ENCODE data around the gene ACVR1C. TPM values are rescaled to one million over a fixed set of nuclear protein-coding genes. Genes with fewer than 3 reads are reported as not detected.
"Not testable (repeated sequence)": the region's sequence is repeated elsewhere in the genome, so short reads cannot be mapped to it uniquely, and the experiment has no call there.

Gene ACVR1C
- total RNA-seq, 2 experiments from 2014 or later, result 1.6 to 1.9 TPM

DNA sequence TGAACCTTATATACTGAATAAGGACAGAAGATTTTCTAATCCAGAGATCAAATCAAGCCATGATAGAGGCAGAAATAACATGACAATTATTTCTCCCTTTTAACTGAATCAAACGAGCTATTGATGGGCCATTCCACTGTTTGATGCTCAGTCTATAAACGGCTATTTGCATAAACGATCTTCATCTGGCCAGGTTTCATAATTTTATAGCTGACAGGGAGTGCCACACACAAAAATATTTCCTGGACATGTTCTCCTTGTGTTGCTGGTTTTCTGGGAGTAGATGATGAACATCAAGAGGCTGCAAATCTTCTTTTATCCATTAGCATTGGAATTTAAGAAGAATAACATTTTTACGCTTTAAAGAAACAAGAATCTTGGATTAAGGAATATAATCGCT, 63.1 kb downstream of the ACVR1C start:
- ChIA-PET POLR2A (no interaction called here), CTCF (interaction anchor here (0.6 to 1.8 kb wide), 2 partner anchors 10 to 30 kb away, joined by 3 to 4 read pairs; no protein-coding TSS in a partner anchor)
- Mint-ChIP-seq H3K4me3 (no peak overlapping the region), H3K4me1 (no peaks in the 10 kb centered on the region), H3K27ac (no peak overlapping the region), H3K9me3 (peaks cover 6% of the 10 kb centered on the region), H3K27me3 (no peaks in the 10 kb centered on the region), H3K36me3 (ENCODE audit: low read depth) (no peaks in the 10 kb centered on the region)
- DNase-seq, result no peak

DNA sequence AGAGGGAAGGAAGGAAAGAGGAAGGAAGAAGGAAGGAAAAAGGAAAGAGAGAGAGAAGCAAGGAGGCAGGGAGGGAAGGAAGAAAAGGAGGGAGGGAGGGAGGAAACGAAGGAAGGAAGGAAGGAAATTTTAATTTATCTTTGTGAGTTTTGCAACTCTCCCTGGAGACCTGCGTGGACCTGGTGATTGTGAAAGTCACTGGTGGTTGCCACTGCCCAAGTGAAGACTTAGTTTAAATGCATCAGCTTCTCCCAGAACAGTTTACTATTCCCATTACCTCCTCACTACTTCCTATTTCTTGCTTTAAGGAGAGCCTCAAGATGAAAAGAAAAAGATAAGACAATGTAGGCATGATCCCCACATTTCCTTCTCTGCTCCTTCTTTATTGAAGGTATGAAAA, 68.8 kb downstream of the ACVR1C start:
- DNase-seq, result no peak
- Mint-ChIP-seq H3K27me3 (no peaks in the 10 kb centered on the region), H3K27ac (no peak overlapping the region), H3K36me3 (ENCODE audit: low read depth) (no peaks in the 10 kb centered on the region), H3K4me3 (no peak overlapping the region), H3K9me3 (peaks cover 10% of the 10 kb centered on the region), H3K4me1 (peaks cover 26% of the 10 kb centered on the region)
- ChIA-PET CTCF (no interaction called here), POLR2A (no interaction called here)

- no peaks in the 10 kb centered on the region for H3K27me3 Mint-ChIP-seq
- no peaks in the 10 kb centered on the region for H3K36me3 Mint-ChIP-seq (ENCODE audit: low read depth)
- H3K4me3 Mint-ChIP-seq, result no peak overlapping the region
- CTCF ChIA-PET, result no interaction called here
- H3K4me1 Mint-ChIP-seq, result peaks cover 26% of the 10 kb centered on the region
- no peak for DNase-seq
- H3K27ac Mint-ChIP-seq, result no peak overlapping the region
- POLR2A ChIA-PET, result no interaction called here
- H3K9me3 Mint-ChIP-seq, result peaks cover 10% of the 10 kb centered on the region
Observed at GRCh38 chr2:157559461-157559860, 69.2 kb downstream of the ACVR1C start.

DNA sequence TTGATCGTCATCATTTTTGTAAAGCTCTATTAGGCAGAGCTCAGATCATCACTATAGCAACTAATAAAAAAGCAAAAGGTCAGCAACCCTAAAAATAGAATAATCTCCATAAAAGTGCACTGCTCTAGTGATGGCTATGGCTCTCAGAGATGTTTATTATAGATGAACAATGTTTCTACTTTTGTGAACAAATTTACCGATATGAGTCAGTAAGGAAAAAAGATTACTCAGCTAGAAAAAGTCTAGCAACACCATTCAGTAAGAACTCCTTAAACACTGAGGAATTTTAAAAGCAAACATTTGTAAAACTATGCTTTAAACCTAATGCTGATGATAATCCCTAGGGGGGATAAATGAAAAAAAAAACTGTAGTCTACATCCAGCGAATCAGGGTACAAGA, 69.6 kb downstream of the ACVR1C start:
- H3K4me1 Mint-ChIP-seq, result peaks cover 26% of the 10 kb centered on the region
- H3K27ac Mint-ChIP-seq, result no peak overlapping the region
- H3K4me3 Mint-ChIP-seq, result no peak overlapping the region
- no peaks in the 10 kb centered on the region for H3K27me3 Mint-ChIP-seq
- H3K36me3 Mint-ChIP-seq (ENCODE audit: low read depth), result no peaks in the 10 kb centered on the region
- H3K9me3 Mint-ChIP-seq, result peaks cover 8% of the 10 kb centered on the region
- ChIA-PET CTCF (no interaction called here), POLR2A (no interaction called here)
- DNase-seq, result no peak

GRCh38 chr2:157557770-157558169, 70.9 kb downstream of the ACVR1C start:
- Mint-ChIP-seq H3K27ac (peak overlapping the region; percentile 40), H3K4me1 (peaks cover 26% of the 10 kb centered on the region), H3K27me3 (no peaks in the 10 kb centered on the region), H3K4me3 (no peak overlapping the region), H3K36me3 (ENCODE audit: low read depth) (no peaks in the 10 kb centered on the region), H3K9me3 (peaks cover 5% of the 10 kb centered on the region)
- POLR2A ChIA-PET, result no interaction called here
- CTCF ChIA-PET, result no interaction called here
- no peak for DNase-seq

- H3K27ac Mint-ChIP-seq, result no peak overlapping the region
- H3K4me3 Mint-ChIP-seq, result no peak overlapping the region
- CTCF ChIA-PET, result no interaction called here
- H3K36me3 Mint-ChIP-seq (ENCODE audit: low read depth), result no peaks in the 10 kb centered on the region
- no peak for DNase-seq
- no peaks in the 10 kb centered on the region for H3K4me1 Mint-ChIP-seq
- H3K27me3 Mint-ChIP-seq, result no peaks in the 10 kb centered on the region
- no peaks in the 10 kb centered on the region for H3K9me3 Mint-ChIP-seq
- POLR2A ChIA-PET, result no interaction called here
Observed at GRCh38 chr2:157540102-157540501, 88.6 kb downstream of the ACVR1C start.

- ChIA-PET CTCF (no interaction called here), POLR2A (no interaction called here)
- Mint-ChIP-seq H3K9me3 (no peaks in the 10 kb centered on the region), H3K27ac (no peak overlapping the region), H3K27me3 (no peaks in the 10 kb centered on the region), H3K4me1 (no peaks in the 10 kb centered on the region), H3K36me3 (ENCODE audit: low read depth) (no peaks in the 10 kb centered on the region), H3K4me3 (no peak overlapping the region)
- no peak for DNase-seq
Observed at GRCh38 chr2:157538064-157538463, 90.6 kb downstream of the ACVR1C start.

DNA sequence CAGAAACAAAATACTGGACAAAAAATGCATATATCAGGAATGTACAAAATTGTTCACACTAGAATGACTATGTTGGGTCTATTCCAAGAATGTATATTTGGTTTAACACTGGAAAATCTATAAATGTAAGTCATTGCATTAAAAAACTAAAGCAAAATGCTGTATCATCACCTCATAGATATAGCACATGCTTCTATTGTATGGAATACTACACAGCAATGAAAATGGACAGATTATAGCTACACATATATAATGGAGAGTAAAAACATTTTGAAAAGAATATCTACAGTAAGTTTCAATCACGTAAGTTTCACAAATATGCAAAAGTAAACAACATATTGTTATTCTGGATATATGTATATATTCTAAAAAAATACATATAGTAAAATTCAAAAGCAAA, 91.8 kb downstream of the ACVR1C start:
- no peak overlapping the region for H3K27ac Mint-ChIP-seq
- POLR2A ChIA-PET, result no interaction called here
- H3K4me3 Mint-ChIP-seq, result no peak overlapping the region

GRCh38 chr2:157528963-157529751, 99.5 kb downstream of the ACVR1C start:
- ChIA-PET CTCF (interaction anchor here (1.7 kb wide), 1 partner anchor 227 kb away, joined by 3 read pairs; no protein-coding TSS in a partner anchor), POLR2A (no interaction called here)
- H3K27me3 Mint-ChIP-seq, result peaks cover 3% of the 10 kb centered on the region

More for the DNA sequence above, 91.8 kb downstream of the ACVR1C start:
- Mint-ChIP-seq H3K9me3 (no peaks in the 10 kb centered on the region), H3K4me1 (no peaks in the 10 kb centered on the region), H3K36me3 (ENCODE audit: low read depth) (no peaks in the 10 kb centered on the region), H3K27me3 (no peaks in the 10 kb centered on the region)
- no peak for DNase-seq
- CTCF ChIA-PET, result no interaction called here

GRCh38 chr2:157526070-157526469, 102.6 kb downstream of the ACVR1C start:
- ChIA-PET POLR2A (no interaction called here), CTCF (no interaction called here)
- H3K27me3 Mint-ChIP-seq, result peaks cover 3% of the 10 kb centered on the region

More at GRCh38 chr2:157528963-157529751, 99.5 kb downstream of the ACVR1C start:
- no peak overlapping the region for H3K27ac Mint-ChIP-seq
- H3K4me1 Mint-ChIP-seq, result no peaks in the 10 kb centered on the region
- no peak for DNase-seq
- no peaks in the 10 kb centered on the region for H3K9me3 Mint-ChIP-seq
- H3K4me3 Mint-ChIP-seq, result no peak overlapping the region
- no peaks in the 10 kb centered on the region for H3K36me3 Mint-ChIP-seq (ENCODE audit: low read depth)

GRCh38 chr2:157523270-157524247, 105.1 kb downstream of the ACVR1C start:
- DNase-seq, result no peak
- H3K27me3 Mint-ChIP-seq, result peaks cover 3% of the 10 kb centered on the region
- ChIA-PET POLR2A (no interaction called here), CTCF (no interaction called here)
- H3K4me1 Mint-ChIP-seq, result no peaks in the 10 kb centered on the region
- no peaks in the 10 kb centered on the region for H3K9me3 Mint-ChIP-seq
- no peak overlapping the region for H3K27ac Mint-ChIP-seq
- H3K36me3 Mint-ChIP-seq (ENCODE audit: low read depth), result no peaks in the 10 kb centered on the region
- H3K4me3 Mint-ChIP-seq, result no peak overlapping the region

More at GRCh38 chr2:157526070-157526469, 102.6 kb downstream of the ACVR1C start:
- H3K4me1 Mint-ChIP-seq, result no peaks in the 10 kb centered on the region
- H3K27ac Mint-ChIP-seq, result no peak overlapping the region
- DNase-seq, result no peak
- H3K4me3 Mint-ChIP-seq, result no peak overlapping the region
- no peaks in the 10 kb centered on the region for H3K9me3 Mint-ChIP-seq
- H3K36me3 Mint-ChIP-seq (ENCODE audit: low read depth), result no peaks in the 10 kb centered on the region

GRCh38 chr2:157514966-157515365, 113.7 kb downstream of the ACVR1C start:
- H3K27me3 Mint-ChIP-seq; H3K4me3 Mint-ChIP-seq; DNase-seq; H3K9me3 Mint-ChIP-seq; POLR2A ChIA-PET; H3K4me1 Mint-ChIP-seq; H3K36me3 Mint-ChIP-seq (ENCODE audit: low read depth); H3K27ac Mint-ChIP-seq: not testable (repeated sequence)
- CTCF ChIA-PET, result interaction anchor here (0.6 to 0.9 kb wide), 2 partner anchors 259 to 494 kb away, joined by 3 read pairs; no protein-coding TSS in a partner anchor

DNA sequence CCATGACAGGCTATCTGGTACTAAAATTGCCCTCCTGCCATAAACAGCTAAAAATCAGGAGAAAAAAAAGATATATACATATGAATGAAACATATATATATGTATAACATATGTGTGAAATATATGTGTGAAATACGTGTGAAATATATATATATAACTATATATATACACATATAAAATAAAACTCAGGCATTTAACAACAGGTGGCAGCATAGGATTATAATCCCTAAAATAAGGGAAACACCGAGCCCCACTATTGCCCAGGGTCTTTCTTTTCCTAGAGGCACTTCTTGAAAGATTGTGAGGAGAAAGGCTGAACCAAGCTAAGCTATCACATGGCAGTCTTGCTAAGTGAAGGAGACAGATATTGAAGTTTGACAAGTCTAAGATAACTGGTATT, 118.9 kb downstream of the ACVR1C start:
- Mint-ChIP-seq H3K4me1 (peaks cover 3% of the 10 kb centered on the region), H3K4me3 (no peak overlapping the region), H3K27me3 (peaks cover 13% of the 10 kb centered on the region), H3K27ac (no peak overlapping the region), H3K9me3 (no peaks in the 10 kb centered on the region), H3K36me3 (ENCODE audit: low read depth) (no peaks in the 10 kb centered on the region)
- ChIA-PET POLR2A (interaction anchor here (0.7 kb wide), 1 partner anchor 66 kb away, joined by 3 read pairs; the partner anchor contains the start of gene CYTIP), CTCF (interaction anchor here (0.8 to 2.5 kb wide), 8 partner anchors 17 to 1245 kb away, joined by 3 to 7 read pairs (median 3); no protein-coding TSS in a partner anchor)
- DNase-seq, result no peak
